Gastroesophageal sphincter (tissue), 3 donors: ENCODE results near the gene DOCK2.

Experiments used
- POLR2AphosphoS5 ChIP-seq: sonication (generic); formaldehyde crosslinking; IDR thresholded peaks from one replicate; pipeline ENCODE4 v1.6.1; 2017; ENCODE audit warnings: antibody characterized with exemption
- TF ChIP-seq, protein P1 (sequence below), 4 experiments: fragments of 200-600 bp in 2 of 4; fragments of 450-650 bp in 2 of 4; sonication (generic) in 1 of 4; IDR thresholded peaks; one replicate each; pipeline ENCODE4 v1.5.1; 2017 to 2019; ENCODE audit warnings: antibody characterized with exemption in 4 of 4, mild to moderate bottlenecking in 2 of 4, moderate library complexity in 2 of 4

DNA sequence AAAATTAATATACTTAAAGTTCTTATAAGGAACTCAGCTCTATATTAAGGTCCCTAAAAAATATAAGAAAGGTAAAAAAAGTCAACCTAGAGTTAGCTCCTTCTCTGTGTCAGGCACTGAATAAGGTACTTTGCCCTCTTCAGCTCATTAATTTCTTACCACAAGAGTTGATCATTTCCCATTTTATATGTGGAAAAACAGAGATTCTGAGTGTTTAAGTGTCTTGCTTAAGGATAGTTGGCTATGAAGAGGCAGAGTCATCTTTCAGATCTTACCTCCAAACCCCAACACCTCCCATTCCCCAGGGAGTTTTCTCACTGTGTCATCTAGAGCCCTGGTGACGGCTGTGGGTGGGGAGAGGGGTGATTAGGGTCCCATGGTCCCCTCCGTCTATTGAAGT lies 302.7 kb downstream of the DOCK2 start:
- TF ChIP-seq POLR2AphosphoS5, result no peak
- TF ChIP-seq, protein P1, sequence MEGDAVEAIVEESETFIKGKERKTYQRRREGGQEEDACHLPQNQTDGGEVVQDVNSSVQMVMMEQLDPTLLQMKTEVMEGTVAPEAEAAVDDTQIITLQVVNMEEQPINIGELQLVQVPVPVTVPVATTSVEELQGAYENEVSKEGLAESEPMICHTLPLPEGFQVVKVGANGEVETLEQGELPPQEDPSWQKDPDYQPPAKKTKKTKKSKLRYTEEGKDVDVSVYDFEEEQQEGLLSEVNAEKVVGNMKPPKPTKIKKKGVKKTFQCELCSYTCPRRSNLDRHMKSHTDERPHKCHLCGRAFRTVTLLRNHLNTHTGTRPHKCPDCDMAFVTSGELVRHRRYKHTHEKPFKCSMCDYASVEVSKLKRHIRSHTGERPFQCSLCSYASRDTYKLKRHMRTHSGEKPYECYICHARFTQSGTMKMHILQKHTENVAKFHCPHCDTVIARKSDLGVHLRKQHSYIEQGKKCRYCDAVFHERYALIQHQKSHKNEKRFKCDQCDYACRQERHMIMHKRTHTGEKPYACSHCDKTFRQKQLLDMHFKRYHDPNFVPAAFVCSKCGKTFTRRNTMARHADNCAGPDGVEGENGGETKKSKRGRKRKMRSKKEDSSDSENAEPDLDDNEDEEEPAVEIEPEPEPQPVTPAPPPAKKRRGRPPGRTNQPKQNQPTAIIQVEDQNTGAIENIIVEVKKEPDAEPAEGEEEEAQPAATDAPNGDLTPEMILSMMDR (IDR thresholded peaks at IDR 0.05), result no peak
